HL-60 (cell line): Measurements from ENCODE around the gene UBE2K.

Experiments
- CTCF ChIP-seq: IDR thresholded peaks from one replicate; pipeline ENCODE4 v1.5.1; 2011; ENCODE audit warnings: low read length, control low read depth, inconsistent platforms; ENCODE audit not compliant: insufficient read depth
- GABPA ChIP-seq: IDR thresholded peaks from 2 replicates; pipeline ENCODE4 v1.6.1; 2012; ENCODE audit warnings: low read depth
- REST ChIP-seq: IDR thresholded peaks from 2 replicates; pipeline ENCODE4 v1.6.1; 2012; ENCODE audit warnings: low read depth; ENCODE audit not compliant: insufficient replicate concordance

GRCh38 chr4:39668887-39669286 lies 29.0 kb upstream of the UBE2K start:
- TF ChIP-seq REST (no peak), CTCF (no peak), GABPA (no peak)
